Activated gamma-delta T cell treated with Interleukin-2 at 50 U/mL for 16 hours (primary cell): ENCODE results near the gene PHACTR4.
A peak's percentile ranks its signal among the peaks of the same experiment; 100 is the strongest.
"Not testable (repeated sequence)": the region's sequence is repeated elsewhere in the genome, so short reads cannot be mapped to it uniquely, and the experiment has no call there.

ENCODE experiments used
- DNase-seq: peaks from one replicate; pipeline ENCODE4 v3.0.0-alpha.2; 2020

The PHACTR4 gene

GRCh38 chr1:28369371-28370238 lies at the start of gene PHACTR4:
Gene PHACTR4 (plus strand): TSS chr1:28369740. CDS start chr1:28407448, 37,708 bp downstream.
- DNase-seq: peak; percentile 74

DNA sequence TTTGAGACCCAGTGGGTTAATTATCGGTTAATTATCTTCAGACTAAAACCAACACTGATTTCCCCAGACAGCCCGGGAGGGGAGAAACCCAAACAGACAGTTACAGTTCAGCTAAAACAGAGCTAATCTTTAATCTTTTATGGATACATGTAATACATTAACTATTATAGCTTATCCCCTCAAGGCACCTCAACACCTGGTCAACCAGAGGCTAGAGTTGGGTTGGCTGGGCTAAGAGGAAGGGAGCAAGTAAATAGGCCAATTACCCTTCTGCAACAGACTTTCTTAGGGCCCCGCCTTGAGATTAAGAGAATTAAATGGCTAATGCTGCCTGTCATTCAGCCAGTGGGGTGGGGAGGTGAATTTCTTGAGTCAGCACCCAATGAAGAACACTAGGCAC lies 47.3 kb upstream of the PHACTR4 start:
- no peak for DNase-seq

DNA sequence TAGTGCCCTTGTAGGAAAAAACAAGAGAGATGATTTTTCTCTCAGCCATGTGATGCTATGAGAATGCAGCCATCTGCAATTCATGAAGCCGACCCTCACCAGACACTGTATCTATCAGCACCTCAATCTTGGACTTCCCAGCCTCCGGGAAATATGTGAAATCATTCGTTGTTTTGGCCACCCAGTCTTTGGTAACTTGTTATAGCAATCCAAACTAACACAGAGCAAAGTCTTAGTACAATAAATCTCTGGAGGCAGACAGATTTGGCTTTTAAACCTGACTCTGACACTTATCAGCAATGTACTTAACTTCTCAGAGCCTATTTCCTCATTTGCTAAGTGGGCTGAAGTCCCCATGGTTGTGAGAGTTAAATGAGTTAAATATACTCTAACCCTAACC lies 45.8 kb upstream of the PHACTR4 start:
- no peak for DNase-seq

DNA sequence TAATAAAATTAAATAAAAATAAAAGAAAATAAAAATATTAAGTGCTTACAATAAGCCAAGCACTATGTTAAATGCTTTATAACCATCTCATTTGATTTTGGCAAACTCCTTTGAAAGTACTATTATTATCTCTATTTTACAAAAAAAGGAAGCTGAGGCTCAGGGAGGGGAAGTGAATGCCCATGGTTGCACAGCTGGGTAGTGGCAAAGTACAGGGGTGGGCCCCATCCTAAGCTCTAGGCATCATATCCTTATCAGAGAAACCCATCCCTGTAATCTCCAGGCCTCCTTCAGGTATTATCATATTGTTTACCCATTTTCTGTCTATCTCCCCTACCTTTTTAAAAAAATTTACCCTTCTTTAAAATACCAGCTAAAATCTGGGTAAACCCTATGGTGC lies 43.0 kb upstream of the PHACTR4 start:
- DNase-seq: no peak

- no peak for DNase-seq
Measured at GRCh38 chr1:28326984-28327383, 42.6 kb upstream of the PHACTR4 start.

DNA sequence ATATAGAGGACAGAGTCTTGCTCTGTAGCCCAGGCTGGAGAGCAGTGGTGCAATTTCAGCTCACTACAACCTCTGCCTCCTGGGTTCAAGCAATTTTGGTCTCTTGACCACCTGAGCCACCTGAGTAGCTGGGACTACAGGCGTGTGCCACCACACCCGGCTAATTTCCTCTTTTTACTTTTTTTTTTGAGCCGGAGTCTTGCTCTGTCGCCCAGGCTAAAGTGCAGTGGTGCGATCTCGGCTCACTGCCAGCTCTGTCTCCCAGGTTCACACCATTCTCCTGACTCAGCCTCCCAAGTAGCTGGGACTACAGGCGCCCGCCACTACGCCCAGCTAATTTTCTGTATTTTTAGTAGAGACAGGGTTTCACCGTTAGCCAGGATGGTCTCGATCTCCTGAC lies 42.1 kb upstream of the PHACTR4 start:
- DNase-seq: not testable (repeated sequence)

- no peak for DNase-seq
Measured at GRCh38 chr1:28328228-28328648, 41.3 kb upstream of the PHACTR4 start.

DNA sequence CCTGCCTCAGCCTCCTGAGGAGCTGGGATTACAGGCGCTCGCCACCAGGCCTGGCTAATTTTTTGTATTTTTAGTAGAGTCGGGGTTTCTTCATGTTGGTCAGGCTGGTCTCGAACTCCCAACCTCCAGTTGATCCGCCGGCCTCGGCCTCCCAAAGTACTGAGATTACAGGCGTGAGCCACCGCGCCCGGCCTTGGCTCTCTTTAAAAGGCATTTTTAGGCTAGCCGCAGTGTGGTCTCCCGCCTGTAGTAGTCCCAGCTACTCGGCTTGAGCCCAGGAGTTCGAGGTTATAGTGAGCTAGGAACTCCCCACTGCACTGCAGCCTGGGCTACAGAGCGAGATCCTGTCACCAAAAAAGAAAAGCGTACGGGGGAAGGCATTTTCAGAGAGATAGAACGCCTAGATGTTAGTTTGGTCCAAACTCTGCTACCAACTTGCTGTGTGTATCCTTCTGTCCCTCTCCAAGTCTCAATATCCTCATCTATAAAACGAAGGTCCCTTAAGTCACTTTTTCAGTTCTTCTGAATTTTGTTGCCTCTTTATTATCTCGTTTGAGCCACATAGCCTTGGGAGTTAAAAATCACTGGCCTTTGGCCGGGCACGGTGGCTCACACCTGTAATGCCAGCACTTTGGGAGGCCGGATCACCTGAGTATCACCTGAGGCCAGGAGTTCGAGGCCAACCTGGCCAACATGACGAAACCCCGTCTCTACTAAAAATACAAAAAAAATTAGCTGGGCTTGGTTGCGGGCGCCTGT lies 40.0 kb upstream of the PHACTR4 start:
- DNase-seq: peak; percentile 37

GRCh38 chr1:28338897-28339296 lies 30.6 kb upstream of the PHACTR4 start:
- no peak for DNase-seq

DNA sequence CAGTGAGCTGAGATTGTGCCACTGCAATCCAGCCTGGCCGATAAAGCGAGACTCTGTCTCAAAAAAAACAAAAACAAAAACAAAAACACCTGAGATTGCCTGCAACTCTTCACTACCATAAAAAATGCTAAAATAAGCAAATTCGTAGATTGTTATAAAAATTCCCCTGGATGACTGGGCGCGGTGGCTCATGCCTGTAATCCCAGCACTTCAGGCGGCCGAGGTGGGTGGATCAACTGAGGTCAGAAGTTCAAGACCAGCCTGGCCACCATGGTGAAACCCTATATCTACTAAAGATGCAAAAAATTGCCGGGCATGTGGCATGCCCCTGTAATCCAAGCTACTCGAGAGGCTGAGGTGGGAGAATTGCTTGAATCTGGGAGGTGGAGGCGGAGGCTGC lies 30.0 kb upstream of the PHACTR4 start:
- DNase-seq: no peak

DNA sequence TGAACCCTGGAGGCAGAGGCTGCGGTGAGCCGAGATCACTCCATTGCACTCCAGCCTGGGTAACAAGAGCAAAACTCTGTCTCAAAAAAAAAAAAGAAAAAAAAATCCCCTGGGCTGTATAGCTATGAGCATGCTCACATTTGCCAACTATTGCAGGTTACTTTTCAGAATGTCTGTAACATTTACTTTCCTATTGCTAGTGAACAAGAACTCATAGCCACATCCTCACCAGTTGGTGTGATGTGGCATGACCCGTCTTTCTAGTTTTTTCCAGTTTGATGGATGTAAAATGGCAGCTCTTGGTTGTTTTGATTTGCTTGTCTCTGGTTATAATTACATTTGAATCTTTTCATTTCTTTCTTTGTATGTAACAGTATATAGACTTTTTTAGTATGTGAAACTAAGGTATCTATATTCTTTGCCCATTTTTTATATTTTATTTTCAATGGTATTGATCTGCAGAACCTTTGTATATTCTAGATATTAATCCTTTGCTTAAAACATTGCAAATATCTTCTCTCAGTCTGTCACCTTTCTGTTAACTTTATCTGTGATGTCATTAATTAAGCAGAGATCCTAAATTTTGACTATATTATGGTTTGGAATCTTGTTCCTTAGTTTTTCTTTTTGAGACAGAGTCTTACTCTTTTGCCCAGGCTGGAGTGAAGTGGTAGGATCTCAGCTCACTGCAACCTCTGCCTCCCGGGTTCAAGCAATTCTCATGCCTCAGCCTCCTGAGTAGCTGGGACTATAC lies 29.1 kb upstream of the PHACTR4 start:
- no peak for DNase-seq

GRCh38 chr1:28341591-28341990 lies 27.9 kb upstream of the PHACTR4 start:
- no peak for DNase-seq

- DNase-seq: no peak
Measured at GRCh38 chr1:28343405-28343804, 26.1 kb upstream of the PHACTR4 start.

DNA sequence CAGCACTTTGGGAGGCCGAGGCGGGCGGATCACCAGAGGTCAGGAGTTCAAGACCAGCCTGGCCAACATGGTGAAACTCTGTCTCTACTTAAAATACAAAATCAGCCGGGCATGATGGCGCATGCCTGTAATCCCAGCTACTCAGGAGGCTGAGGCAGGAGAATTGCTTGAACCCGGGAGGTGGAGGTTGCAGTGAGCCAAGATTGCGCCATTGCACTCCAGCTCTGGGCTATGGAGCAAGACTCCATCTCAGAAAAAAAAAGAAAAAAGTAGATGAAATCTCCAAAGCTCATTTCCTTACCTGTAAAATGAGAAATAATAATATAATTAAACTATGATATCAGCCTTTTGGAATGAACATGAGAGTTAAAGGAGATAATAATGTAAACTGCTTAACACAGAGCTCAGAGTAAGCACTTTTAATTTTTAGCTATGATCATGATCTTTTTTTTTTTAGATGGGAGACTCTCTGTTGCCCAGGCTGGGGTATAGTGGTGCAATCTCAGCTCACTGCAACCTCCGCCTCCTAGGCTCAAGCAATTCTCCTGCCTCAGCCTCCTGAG lies 16.2 kb upstream of the PHACTR4 start:
- not testable (repeated sequence) for DNase-seq

DNA sequence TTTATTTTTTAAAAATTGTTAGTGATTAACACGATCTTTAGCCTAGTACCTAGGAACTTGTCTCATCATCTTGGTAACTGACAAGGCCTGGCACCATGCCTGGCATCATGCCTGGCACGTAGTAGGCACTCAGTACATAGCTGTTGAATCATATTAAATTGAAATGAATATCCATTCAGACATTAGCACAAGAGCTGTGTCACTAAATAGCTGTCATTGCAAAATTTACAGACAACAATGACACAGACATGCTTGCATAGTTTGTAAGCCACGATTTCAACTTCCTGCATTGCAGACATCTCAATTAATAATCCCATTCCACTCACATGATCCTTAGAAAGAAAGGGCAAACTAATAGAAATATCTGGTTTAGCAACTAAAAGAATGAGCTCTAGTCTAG lies 15.4 kb upstream of the PHACTR4 start:
- no peak for DNase-seq

DNA sequence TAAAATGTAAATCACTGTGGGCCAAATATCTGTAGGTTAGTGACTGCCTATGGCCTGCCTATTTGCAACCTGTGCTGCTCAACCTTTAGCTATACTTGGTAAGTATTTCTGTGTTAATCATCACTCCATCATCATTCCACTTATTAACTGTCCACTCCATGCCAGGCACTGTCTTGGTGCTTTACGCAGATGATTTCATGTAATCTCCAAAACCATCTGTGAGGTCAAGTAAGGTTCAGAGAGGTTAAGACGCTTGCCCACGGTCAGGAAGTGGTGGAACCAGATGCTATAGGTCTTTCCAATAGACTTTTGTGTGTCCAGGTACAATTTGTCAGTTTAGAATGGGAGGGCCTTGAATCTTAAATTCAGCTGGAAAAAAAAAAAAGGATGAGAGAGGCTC lies 10.8 kb upstream of the PHACTR4 start:
- DNase-seq: no peak

- peak; percentile 71 for DNase-seq
Measured at GRCh38 chr1:28359592-28360239, 9.8 kb upstream of the PHACTR4 start.

- DNase-seq: no peak
Measured at GRCh38 chr1:28364888-28365287, 4.7 kb upstream of the PHACTR4 start.

- no peak for DNase-seq
Measured at GRCh38 chr1:28365864-28366263, 3.7 kb upstream of the PHACTR4 start.

- DNase-seq: not testable (repeated sequence)
Measured at GRCh38 chr1:28368608-28369007, 932 bp upstream of the PHACTR4 start.

- DNase-seq: peak; percentile 7
Measured at GRCh38 chr1:28370239-28371009, 884 bp downstream of the PHACTR4 start.

GRCh38 chr1:28371010-28371377 lies 1.5 kb downstream of the PHACTR4 start:
- DNase-seq: no peak
